Left lung (tissue), 10 donors: ENCODE results near the gene PRKN. TPM values are rescaled to one million over a fixed set of nuclear protein-coding genes. Genes with fewer than 3 reads are reported as not detected.

Source experiments
- ATAC-seq: fragments of 200-7000 bp; cut with Tn5 transposase; one replicate; pipeline ENCODE4 v1.9.1; 2020; ENCODE audit warnings: moderate library complexity
- DNase-seq, 4 donors: peaks; one replicate each; pipeline ENCODE4 v3.0.0-alpha.2; 2013 to 2020
- H3K27ac ChIP-seq, 2 donors: fragments of 200-600 bp; sonication (generic) in 1 of 2; one replicate each; pipeline versions ENCODE4 v1.5.0 to v1.8.0; 2020 to 2021
- H3K27me3 ChIP-seq, 2 donors: fragments of 200-600 bp; sonication (generic) in 1 of 2; one replicate each; pipeline versions ENCODE4 v1.5.0 to v1.8.0; 2020 to 2021
- H3K36me3 ChIP-seq, 2 donors: fragments of 200-600 bp; sonication (generic) in 1 of 2; one replicate each; pipeline versions ENCODE4 v1.5.0 to v1.8.0; 2020 to 2021
- H3K4me1 ChIP-seq, 2 donors: fragments of 200-600 bp; one replicate each; pipeline ENCODE4 v1.8.0; 2021
- H3K4me3 ChIP-seq, 2 donors: fragments of 200-600 bp; sonication (generic) in 1 of 2; one replicate each; pipeline versions ENCODE4 v1.5.0 to v1.8.0; 2020 to 2021; ENCODE audit warnings: mild to moderate bottlenecking in 1 of 2
- H3K9me3 ChIP-seq, 2 donors: fragments of 200-600 bp; sonication (generic) in 1 of 2; one replicate each; pipeline versions ENCODE4 v1.5.0 to v1.8.0; 2020 to 2021
- CTCF ChIP-seq, 2 donors: fragments of 200-600 bp; sonication (generic) in 1 of 2; IDR thresholded peaks; one replicate each; pipeline versions ENCODE4 v1.5.0 to v1.8.0; 2021; ENCODE audit warnings: antibody characterized with exemption in 2 of 2
- intact Hi-C, 2 donors: fragments of 100-400 bp; cut with DNase I; formaldehyde crosslinking; loops; one replicate each; pipeline versions ENCODE4 v1.11.2 to v1.14.2; 2022
- polyA plus RNA-seq, 6 donors: library from polyadenylated mRNA; unstranded; fragments of 120-200 nt; gene quantifications; one replicate each; pipeline ENCODE4 v1.2.1, GENCODE V29; 2013; ENCODE audit not compliant: insufficient read length in 6 of 6
- total RNA-seq, 2 donors: library from RNA; stranded (reverse); fragmentation: NEBNext Ultra II Directional; extraction: Animal tissue kit (Norgen Biotek cat#: 25700); gene quantifications; one replicate each; pipeline ENCODE4 v1.2.1, GENCODE V29; 2021
- donor health status: DM: no; HTN: yes; CAD: no.
- donor health status: DM: no; HTN: no; CAD: no.

PRKN gene
- total and polyA plus RNA-seq, 8 donors, result 1.9 to 4.3 (median 2.5) TPM

GRCh38 chr6:161949531-161949930 lies 778.0 kb downstream of the PRKN start:
- intact Hi-C loops, result no loop called here

DNA sequence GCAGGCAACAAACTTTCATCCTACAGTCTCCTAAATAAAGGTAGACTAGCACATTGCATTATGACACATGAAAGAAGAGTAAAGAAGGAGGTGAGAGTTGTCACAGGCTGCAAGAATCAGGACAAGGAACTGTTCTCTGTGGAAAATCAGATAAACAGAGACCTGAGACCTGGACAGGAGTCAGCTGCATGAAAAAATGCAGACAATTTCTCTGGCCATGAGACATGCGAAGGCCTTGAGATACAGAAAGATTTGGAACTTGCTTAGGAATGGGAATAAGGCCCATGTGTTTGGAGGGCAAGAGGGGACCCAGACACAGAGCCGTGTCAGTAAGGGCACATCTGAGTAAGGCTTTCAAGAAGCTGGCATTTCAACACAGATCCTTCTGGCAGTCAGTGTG lies 779.1 kb downstream of the PRKN start:
- no peaks in the 10 kb centered on the region for H3K36me3 ChIP-seq
- H3K4me1 ChIP-seq, result no peaks in the 10 kb centered on the region
- DNase-seq, result no peak
- no peak overlapping the region for H3K4me3 ChIP-seq
- no peaks in the 10 kb centered on the region for H3K27me3 ChIP-seq
- no peak overlapping the region for H3K27ac ChIP-seq
- peaks cover 0 to 2% of the 10 kb centered on the region in 2 donors for H3K9me3 ChIP-seq
- no peak for TF ChIP-seq CTCF (IDR thresholded peaks at IDR 0.05)
- ATAC-seq, result no peak
- intact Hi-C loops, result no loop called here

More at GRCh38 chr6:161949531-161949930, 778.0 kb downstream of the PRKN start:
- DNase-seq (no peak), ATAC-seq (no peak)
- Histone ChIP-seq H3K9me3 (peaks cover 0 to 2% of the 10 kb centered on the region in 2 donors), H3K4me3 (no peak overlapping the region), H3K27ac (no peak overlapping the region), H3K36me3 (no peaks in the 10 kb centered on the region), H3K27me3 (no peaks in the 10 kb centered on the region), H3K4me1 (no peaks in the 10 kb centered on the region)
- TF ChIP-seq CTCF (IDR thresholded peaks at IDR 0.05), result no peak

DNA sequence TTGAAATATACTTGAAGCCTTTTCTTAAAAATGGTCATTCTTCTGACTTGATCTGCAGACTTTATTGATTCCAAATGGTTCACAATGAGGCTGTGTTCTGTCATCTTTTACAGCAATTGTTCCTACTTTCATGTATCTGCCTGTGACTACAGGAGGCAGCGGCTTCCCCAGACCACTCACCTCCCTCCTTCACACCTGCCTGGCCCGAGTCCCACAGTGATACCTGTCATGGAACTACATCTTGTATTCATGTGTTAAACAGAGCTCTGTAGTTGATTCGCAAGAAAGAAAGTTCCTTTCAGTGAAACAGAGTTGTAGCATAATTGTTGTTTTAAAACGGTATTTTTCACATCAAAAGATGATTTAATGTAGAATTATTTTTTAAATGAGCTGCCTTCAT lies 780.2 kb downstream of the PRKN start:
- DNase-seq, result no peak
- no peak overlapping the region for H3K27ac ChIP-seq
- H3K36me3 ChIP-seq, result no peaks in the 10 kb centered on the region
- H3K4me3 ChIP-seq, result no peak overlapping the region
- no peaks in the 10 kb centered on the region for H3K4me1 ChIP-seq
- no peak for ATAC-seq
- no peaks in the 10 kb centered on the region for H3K27me3 ChIP-seq
- TF ChIP-seq CTCF (IDR thresholded peaks at IDR 0.05), result no peak
- intact Hi-C loops, result no loop called here
- H3K9me3 ChIP-seq, result peaks cover 0 to 2% of the 10 kb centered on the region in 2 donors

- H3K4me3 ChIP-seq, result no peak overlapping the region
These were observed 781.1 kb downstream of the PRKN start for GRCh38 chr6:161946461-161946860.

GRCh38 chr6:161943561-161943960 lies 784.0 kb downstream of the PRKN start:
- intact Hi-C loops, result no loop called here
- H3K4me3 ChIP-seq, result no peak overlapping the region

More at GRCh38 chr6:161946461-161946860, 781.1 kb downstream of the PRKN start:
- no peak overlapping the region for H3K27ac ChIP-seq
- H3K27me3 ChIP-seq, result no peaks in the 10 kb centered on the region
- no peak for TF ChIP-seq CTCF (IDR thresholded peaks at IDR 0.05)
- ATAC-seq, result no peak
- intact Hi-C loops, result no loop called here
- H3K9me3 ChIP-seq, result no peaks in the 10 kb centered on the region
- H3K36me3 ChIP-seq, result no peaks in the 10 kb centered on the region
- H3K4me1 ChIP-seq, result no peaks in the 10 kb centered on the region
- no peak for DNase-seq

More at GRCh38 chr6:161943561-161943960, 784.0 kb downstream of the PRKN start:
- Histone ChIP-seq H3K27ac (no peak overlapping the region), H3K36me3 (no peaks in the 10 kb centered on the region), H3K9me3 (peaks cover 0 to 3% of the 10 kb centered on the region in 2 donors), H3K27me3 (no peaks in the 10 kb centered on the region), H3K4me1 (no peaks in the 10 kb centered on the region)
- no peak for DNase-seq
- TF ChIP-seq CTCF (IDR thresholded peaks at IDR 0.05), result no peak
- no peak for ATAC-seq
